ENCODE measurements around the gene ZBTB8A. TPM values are rescaled to one million over a fixed set of nuclear protein-coding genes. Genes with fewer than 3 reads are reported as not detected.
A peak's percentile ranks its signal among the peaks of the same experiment; 100 is the strongest.

Gene ZBTB8A
- total RNA-seq, 4 donors from 2014 or later = 8.1 to 14.9 (median 12.1) TPM

DNA sequence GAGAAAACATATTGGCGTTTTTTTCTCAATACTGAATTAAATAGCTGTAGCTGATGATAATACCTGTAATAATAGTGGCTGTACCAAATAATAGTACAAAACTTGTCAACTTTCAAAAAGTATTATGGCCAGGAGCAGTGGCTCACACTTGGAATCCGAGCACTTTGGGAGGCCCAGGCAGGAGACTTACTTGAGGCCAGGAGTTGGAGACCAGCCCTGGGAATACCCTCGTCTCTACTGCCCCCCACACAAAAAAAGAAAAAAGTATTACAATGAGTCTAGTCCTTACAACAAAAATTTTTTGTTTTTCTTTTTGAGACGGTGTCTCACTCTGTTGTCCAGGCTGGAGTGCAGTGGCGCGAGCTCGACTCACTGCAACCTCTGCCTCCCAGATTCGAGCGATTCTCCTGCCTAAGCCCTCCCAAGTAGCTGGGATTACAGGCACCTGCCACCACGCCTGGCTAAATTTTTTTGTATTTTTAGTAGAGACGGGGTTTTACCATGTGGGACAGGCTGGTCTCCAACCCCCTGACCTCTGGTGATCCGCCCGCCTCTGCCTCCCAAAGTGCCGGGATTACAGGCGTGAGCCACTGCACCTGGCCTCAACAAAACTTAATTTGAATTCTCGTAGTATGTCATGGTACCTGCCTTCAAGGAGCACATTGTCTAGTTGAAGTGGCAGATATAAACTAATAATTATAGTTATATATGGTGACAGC lies 113.2 kb downstream of the ZBTB8A start:
- Histone ChIP-seq H3K27ac (peak overlapping the region in 2 of 4 donors; percentile 94 to 100), H3K36me3 (peaks cover 0 to 44% (median 10%) of the 10 kb centered on the region in 3 donors), H3K9me3 (no peaks in the 10 kb centered on the region), H3K4me3 (peak overlapping the region; percentile 56 to 93 (median 71)), H3K27me3 (no peaks in the 10 kb centered on the region), H3K4me1 (peaks cover 0 to 71% (median 25%) of the 10 kb centered on the region in 4 donors)
- TF ChIP-seq POLR2A (IDR thresholded peaks at IDR 0.05) (no peak), EP300 (IDR thresholded peaks at IDR 0.05) (no peak)
- TF ChIP-seq, protein P1, sequence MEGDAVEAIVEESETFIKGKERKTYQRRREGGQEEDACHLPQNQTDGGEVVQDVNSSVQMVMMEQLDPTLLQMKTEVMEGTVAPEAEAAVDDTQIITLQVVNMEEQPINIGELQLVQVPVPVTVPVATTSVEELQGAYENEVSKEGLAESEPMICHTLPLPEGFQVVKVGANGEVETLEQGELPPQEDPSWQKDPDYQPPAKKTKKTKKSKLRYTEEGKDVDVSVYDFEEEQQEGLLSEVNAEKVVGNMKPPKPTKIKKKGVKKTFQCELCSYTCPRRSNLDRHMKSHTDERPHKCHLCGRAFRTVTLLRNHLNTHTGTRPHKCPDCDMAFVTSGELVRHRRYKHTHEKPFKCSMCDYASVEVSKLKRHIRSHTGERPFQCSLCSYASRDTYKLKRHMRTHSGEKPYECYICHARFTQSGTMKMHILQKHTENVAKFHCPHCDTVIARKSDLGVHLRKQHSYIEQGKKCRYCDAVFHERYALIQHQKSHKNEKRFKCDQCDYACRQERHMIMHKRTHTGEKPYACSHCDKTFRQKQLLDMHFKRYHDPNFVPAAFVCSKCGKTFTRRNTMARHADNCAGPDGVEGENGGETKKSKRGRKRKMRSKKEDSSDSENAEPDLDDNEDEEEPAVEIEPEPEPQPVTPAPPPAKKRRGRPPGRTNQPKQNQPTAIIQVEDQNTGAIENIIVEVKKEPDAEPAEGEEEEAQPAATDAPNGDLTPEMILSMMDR (IDR thresholded peaks at IDR 0.05) = no peak
- DNase-seq (ENCODE audit: low spot score in 2 of 2) = no peak
- WGBS, 2 donors = 85 to 87% methylated on average over 16 of the region's 16 CpGs

Small RNAs within 50 kb of the gene (small RNA-seq; reads per million reads assigned to genes)
- gene RF00019 = not detected

Other genes starting within 250 kb of the ZBTB8A start
- gene HDAC1, start 247.3 kb upstream of the ZBTB8A start, total RNA-seq = 10 to 100 TPM; 40.4 to 51.6 (median 47.1) TPM
- gene MARCKSL1, start 203.2 kb upstream of the ZBTB8A start, total RNA-seq = 10 to 100 TPM; 42.4 to 61.2 (median 45.0) TPM
- 10 to 100 TPM in 3 of 4 donors, 1 to 10 TPM in 1; 9.4 to 23.5 (median 16.3) TPM for gene FAM229A, start 176.9 kb upstream of the ZBTB8A start, total RNA-seq
- 1 to 10 TPM in 3 of 4 donors, under 1 TPM in 1; 0.44 to 1.5 (median 1.2) TPM for gene TSSK3, start 176.9 kb upstream of the ZBTB8A start, total RNA-seq
- 10 to 100 TPM; 60.6 to 88.7 (median 83.8) TPM for gene BSDC1, start 145.0 kb upstream of the ZBTB8A start, total RNA-seq
- gene ZBTB8B, start 74.4 kb upstream of the ZBTB8A start, total RNA-seq = under 1 TPM in 1 of 4 donors, not detected in 3; 0.21 TPM
- gene ZBTB8OS, start 111.1 kb downstream of the ZBTB8A start, total RNA-seq = 10 to 100 TPM; 12.2 to 38.1 (median 23.8) TPM
- gene RBBP4, start 111.8 kb downstream of the ZBTB8A start, total RNA-seq = 100 to 1,000 TPM in 3 of 4 donors, 10 to 100 TPM in 1; 79.7 to 135 (median 109) TPM
- 10 to 100 TPM; 10.2 to 31.2 (median 23.7) TPM for gene SYNC, start 163.3 kb downstream of the ZBTB8A start, total RNA-seq